HG03066 (cell line): ENCODE data around the gene SOWAHB.

ENCODE experiments used
- ATAC-seq: cut with Tn5 transposase; IDR thresholded peaks from one replicate; pipeline ENCODE4 v1.9.1; 2021; ENCODE audit warnings: low read depth; ENCODE audit not compliant: unreplicated experiment

The SOWAHB gene

GRCh38 chr4:76856243-76857073 is 41.5 kb downstream of the SOWAHB start:
- no peak for ATAC-seq

GRCh38 chr4:76854858-76855257 is 43.1 kb downstream of the SOWAHB start:
- ATAC-seq, result no peak

- ATAC-seq, result no peak
Observed at GRCh38 chr4:76851375-76851774, 46.6 kb downstream of the SOWAHB start.

GRCh38 chr4:76850010-76850441 is 47.9 kb downstream of the SOWAHB start:
- ATAC-seq, result no peak
